PC-9 (cell line): ENCODE results near the gene LOXL4. TPM values are rescaled to one million over a fixed set of nuclear protein-coding genes. Genes with fewer than 3 reads are reported as not detected.

ENCODE experiments used
- BruUV-seq: library from RNA; stranded (reverse); fragments of 400-500 nt; replicated peaks from 2 replicates; lab custom pipeline; 2021; lab: Mats Ljungman, UMichigan
- CTCF ChIA-PET: fragments of 300-600 bp; sonication (Branson Sonifier 250); formaldehyde crosslinking; loops from one replicate; lab custom pipeline; 2022; ENCODE audit warnings: antibody characterized with exemption; lab: Charles Lee
- POLR2A ChIA-PET: fragments of 300-600 bp; sonication (Branson Sonifier 250); formaldehyde crosslinking; loops from one replicate; lab custom pipeline; 2022; ENCODE audit warnings: antibody characterized with exemption; ENCODE audit not compliant: unreplicated experiment; lab: Charles Lee
- DNase-seq, 2 experiments: peaks; one replicate each; pipeline versions ENCODE4 v3.0.0 to v3.0.0-alpha.2; 2015 to 2022; ENCODE audit warnings: mixed read lengths in 1 of 2
- H2AFZ ChIP-seq: fragments of 200-600 bp; sonication (generic); 2 replicates; pipeline ENCODE4 v1.8.1; 2017; ENCODE audit warnings: antibody characterized with exemption
- H3F3A ChIP-seq: fragments of 200-600 bp; sonication (generic); 2 replicates; pipeline ENCODE4 v1.8.1; 2017; ENCODE audit warnings: antibody characterized with exemption, mild to moderate bottlenecking, low read depth; ENCODE audit not compliant: insufficient read depth
- H3K27ac ChIP-seq: fragments of 200-600 bp; sonication (generic); 2 replicates; pipeline ENCODE4 v1.6.1; 2016; ENCODE audit warnings: mixed run types
- H3K27me3 ChIP-seq: fragments of 200-600 bp; sonication (generic); 2 replicates; pipeline ENCODE4 v1.6.1; 2016; ENCODE audit warnings: low read depth, mixed run types; ENCODE audit not compliant: insufficient read depth
- H3K36me3 ChIP-seq: fragments of 200-600 bp; sonication (generic); 2 replicates; pipeline ENCODE4 v1.6.1; 2016; ENCODE audit warnings: low read depth, mixed run types
- H3K4me1 ChIP-seq: fragments of 200-600 bp; sonication (generic); replicated peaks from 2 replicates; pipeline ENCODE4 v1.6.1; 2016; ENCODE audit warnings: mixed run types; ENCODE audit not compliant: insufficient read depth
- H3K4me2 ChIP-seq: fragments of 200-600 bp; sonication (generic); 2 replicates; pipeline ENCODE4 v1.6.1; 2017; ENCODE audit warnings: mixed run types
- H3K4me3 ChIP-seq: fragments of 200-600 bp; sonication (generic); 2 replicates; pipeline ENCODE4 v1.6.1; 2016; ENCODE audit warnings: mixed run types
- H3K79me2 ChIP-seq: fragments of 200-600 bp; sonication (generic); 2 replicates; pipeline ENCODE4 v1.6.1; 2017; ENCODE audit warnings: low read depth, mixed run types
- H3K9me2 ChIP-seq: fragments of 200-600 bp; sonication (generic); 2 replicates; pipeline ENCODE4 v1.8.1; 2017; ENCODE audit warnings: mild to moderate bottlenecking; ENCODE audit not compliant: insufficient read depth
- H3K9me3 ChIP-seq: fragments of 200-600 bp; sonication (generic); 2 replicates; pipeline ENCODE4 v1.8.1; 2016; ENCODE audit warnings: low read depth; ENCODE audit not compliant: insufficient read depth
- H4K20me1 ChIP-seq: fragments of 200-600 bp; sonication (generic); 2 replicates; pipeline ENCODE4 v1.8.1; 2017; ENCODE audit not compliant: insufficient read depth
- CTCF ChIP-seq: fragments of 200-600 bp; sonication (generic); conservative IDR thresholded peaks from 2 replicates; pipeline ENCODE4 v1.6.1; 2017; ENCODE audit warnings: mixed run types, antibody characterized with exemption, mild to moderate bottlenecking, moderate library complexity
- EZH2 ChIP-seq: fragments of 200-600 bp; sonication (generic); IDR thresholded peaks from 2 replicates; pipeline ENCODE4 v1.8.0; 2017; ENCODE audit warnings: antibody characterized with exemption, low read depth
- intact Hi-C: fragments of 100-400 bp; cut with micrococcal nuclease; formaldehyde crosslinking; loops from one replicate; pipeline ENCODE4 v1.10.0; 2022; ENCODE audit not compliant: unreplicated experiment
- total RNA-seq: library from RNA; stranded (reverse); gene quantifications from 2 replicates; pipeline ENCODE4 v1.2.3, GENCODE V29; 2021

LOXL4 gene
- total RNA-seq, 1 experiment from 2014 or later: 3.5 TPM

- Histone ChIP-seq H3K4me2 (no peak overlapping the region), H3K9me2 (no peaks in the 10 kb centered on the region), H3K27ac (no peak overlapping the region), H3F3A (peaks cover 1% of the 10 kb centered on the region; the same call in 1 of the 2 replicates), H3K36me3 (no peaks in the 10 kb centered on the region), H3K27me3 (no peaks in the 10 kb centered on the region), H3K79me2 (no peaks in the 10 kb centered on the region), H2AFZ (no peak overlapping the region), H3K4me1 (peaks cover 16% of the 10 kb centered on the region), H4K20me1 (no peaks in the 10 kb centered on the region), H3K4me3 (no peak overlapping the region), H3K9me3 (no peaks in the 10 kb centered on the region)
- DNase-seq: no peak
- ChIA-PET POLR2A (interaction anchor here (0.7 kb wide), 1 partner anchor 95 kb away, joined by 4 read pairs; no protein-coding TSS in a partner anchor), CTCF (no interaction called here)
- no TSS peak for BruUV-seq
- intact Hi-C loops: no loop called here
- TF ChIP-seq CTCF (no peak), EZH2 (no peak)
Observed at GRCh38 chr10:98300526-98301229, 32.7 kb upstream of the LOXL4 start.

- H3K4me1 ChIP-seq: peaks cover 29% of the 10 kb centered on the region
- peaks cover 10% of the 10 kb centered on the region for H3F3A ChIP-seq
- H3K4me2 ChIP-seq: no peak overlapping the region
- intact Hi-C loops: no loop called here
- BruUV-seq: no TSS peak
- no peak overlapping the region for H3K27ac ChIP-seq
- H3K9me3 ChIP-seq: no peaks in the 10 kb centered on the region
- no peak for DNase-seq
- no peak overlapping the region for H3K4me3 ChIP-seq
- POLR2A ChIA-PET: no interaction called here
- no peaks in the 10 kb centered on the region for H3K9me2 ChIP-seq
- H3K79me2 ChIP-seq: no peaks in the 10 kb centered on the region
- no peaks in the 10 kb centered on the region for H4K20me1 ChIP-seq
- CTCF ChIA-PET: no interaction called here
- no peak overlapping the region for H2AFZ ChIP-seq
- TF ChIP-seq EZH2 (no peak), CTCF (no peak)
- H3K27me3 ChIP-seq: no peaks in the 10 kb centered on the region
- H3K36me3 ChIP-seq: no peaks in the 10 kb centered on the region
Observed at GRCh38 chr10:98299341-98299740, 31.3 kb upstream of the LOXL4 start.

- H3K36me3 ChIP-seq: no peaks in the 10 kb centered on the region
- no peak for DNase-seq
- H2AFZ ChIP-seq: peak overlapping the region; percentile 27; the same call in 1 of the 2 replicates
- no peaks in the 10 kb centered on the region for H4K20me1 ChIP-seq
- peak overlapping the region; percentile 55; the same call in 1 of the 2 replicates for H3K27ac ChIP-seq
- H3K27me3 ChIP-seq: no peaks in the 10 kb centered on the region
- ChIA-PET CTCF (interaction anchor here (0.6 kb wide), 1 partner anchor 34 kb away, joined by 3 read pairs; no protein-coding TSS in a partner anchor), POLR2A (no interaction called here)
- peaks cover 56% of the 10 kb centered on the region for H3K4me1 ChIP-seq
- no peak overlapping the region for H3K4me3 ChIP-seq
- intact Hi-C loops: no loop called here
- no peaks in the 10 kb centered on the region for H3K9me3 ChIP-seq
- H3K79me2 ChIP-seq: no peaks in the 10 kb centered on the region
- peaks cover 22% of the 10 kb centered on the region for H3F3A ChIP-seq
- H3K9me2 ChIP-seq: no peaks in the 10 kb centered on the region
- no TSS peak for BruUV-seq
- TF ChIP-seq CTCF (no peak), EZH2 (no peak)
- peak overlapping the region; percentile 63 for H3K4me2 ChIP-seq
Observed at GRCh38 chr10:98296524-98296923, 28.5 kb upstream of the LOXL4 start.
